ENCODE data around the gene SPCS3. TPM values are rescaled to one million over a fixed set of nuclear protein-coding genes. Genes with fewer than 3 reads are reported as not detected.

The SPCS3 gene
- total and polyA plus RNA-seq, 2 experiments from 2014 or later, result 62.5 to 79.9 TPM

DNA sequence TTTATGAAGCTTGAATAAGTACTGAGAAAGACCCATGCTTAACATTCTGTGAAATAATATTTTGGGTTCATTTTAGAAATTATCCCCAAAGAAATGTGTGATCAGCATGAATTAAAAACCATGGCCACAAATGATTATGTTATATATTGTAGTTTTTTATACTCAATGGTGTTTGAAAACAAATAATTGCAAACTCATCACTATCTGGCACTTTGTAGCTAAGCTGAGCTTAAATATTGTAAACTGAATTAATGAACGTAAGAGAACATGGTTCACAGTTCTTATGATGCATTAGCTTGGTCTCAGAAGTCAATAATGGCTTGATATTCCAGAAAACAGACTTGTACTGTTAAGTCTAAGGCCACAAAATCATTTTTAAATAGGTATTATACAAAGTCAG is 26.1 kb upstream of the SPCS3 start:
- no peak overlapping the region for H3K4me2 ChIP-seq
- no peak overlapping the region for H3K4me3 Mint-ChIP-seq
- no peaks in the 10 kb centered on the region for H3K36me3 Mint-ChIP-seq (ENCODE audit: low read depth)
- H3K36me3 ChIP-seq (ENCODE audit: insufficient read depth), result no peaks in the 10 kb centered on the region
- H3K27me3 Mint-ChIP-seq (ENCODE audit: insufficient read depth, low read depth, poor library complexity), result no peaks in the 10 kb centered on the region
- no peak for ATAC-seq
- H3F3A ChIP-seq (replicated peaks; ENCODE audit: low read depth), result no peaks in the 10 kb centered on the region
- peaks cover 2% of the 10 kb centered on the region; the same call in 1 of the 3 replicates for H3K4me1 Mint-ChIP-seq
- H3K4me3 ChIP-seq, result no peak overlapping the region
- no peak for TF ChIP-seq POLR2AphosphoS5 (IDR thresholded peaks at IDR 0.05; ENCODE audit: low read depth)
- TF ChIP-seq, protein P1, sequence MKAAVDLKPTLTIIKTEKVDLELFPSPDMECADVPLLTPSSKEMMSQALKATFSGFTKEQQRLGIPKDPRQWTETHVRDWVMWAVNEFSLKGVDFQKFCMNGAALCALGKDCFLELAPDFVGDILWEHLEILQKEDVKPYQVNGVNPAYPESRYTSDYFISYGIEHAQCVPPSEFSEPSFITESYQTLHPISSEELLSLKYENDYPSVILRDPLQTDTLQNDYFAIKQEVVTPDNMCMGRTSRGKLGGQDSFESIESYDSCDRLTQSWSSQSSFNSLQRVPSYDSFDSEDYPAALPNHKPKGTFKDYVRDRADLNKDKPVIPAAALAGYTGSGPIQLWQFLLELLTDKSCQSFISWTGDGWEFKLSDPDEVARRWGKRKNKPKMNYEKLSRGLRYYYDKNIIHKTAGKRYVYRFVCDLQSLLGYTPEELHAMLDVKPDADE (IDR thresholded peaks at IDR 0.05), result no peak
- no peak for TF ChIP-seq EZH2phosphoT487 (IDR thresholded peaks at IDR 0.05; ENCODE audit: unreplicated experiment)
- no peak for TF ChIP-seq ZNF114 (CRISPR knock-in tag; IDR thresholded peaks at IDR 0.05)
- TF ChIP-seq EZH2 (IDR thresholded peaks at IDR 0.05; ENCODE audit: low read depth, unreplicated experiment), result no peak
- no peak for TF ChIP-seq JUNB (IDR thresholded peaks at IDR 0.05; ENCODE audit: unreplicated experiment)
- no peak for TF ChIP-seq STAT1 (IDR thresholded peaks at IDR 0.05; ENCODE audit: unreplicated experiment)
- no peak for TF ChIP-seq CREB1 (CRISPR knock-in tag; IDR thresholded peaks at IDR 0.05; ENCODE audit: low read depth)
- no peak for TF ChIP-seq ZNF462 (CRISPR knock-in tag; IDR thresholded peaks at IDR 0.05)
- no peak overlapping the region for H3K27ac ChIP-seq (ENCODE audit: low read depth)
- no peak for DNase-seq (ENCODE audit: low spot score)
- no peak overlapping the region for H3K27ac Mint-ChIP-seq
- no peaks in the 10 kb centered on the region for H3K27me3 ChIP-seq (ENCODE audit: insufficient read depth)
- no peak overlapping the region for H2AFZ ChIP-seq
- no peaks in the 10 kb centered on the region; the same call in 2 of the 3 replicates for H3K9me3 Mint-ChIP-seq
- no peaks in the 10 kb centered on the region for H3K79me2 ChIP-seq (replicated peaks; ENCODE audit: insufficient read depth)
- no peaks in the 10 kb centered on the region for H3K9me2 ChIP-seq (ENCODE audit: insufficient read depth)
- H4K20me1 ChIP-seq (replicated peaks; ENCODE audit: insufficient read depth), result no peaks in the 10 kb centered on the region
- H3K4me1 ChIP-seq (ENCODE audit: insufficient read depth), result peaks cover 13% of the 10 kb centered on the region

Data from GM23338 (cell line).